GM21423 (cell line): ENCODE data around the gene ANKRD62.

ENCODE experiments used
- ATAC-seq: cut with Tn5 transposase; IDR thresholded peaks from one replicate; pipeline ENCODE4 v1.9.1; 2021; ENCODE audit warnings: mild to moderate bottlenecking, moderate library complexity; ENCODE audit not compliant: unreplicated experiment

Gene ANKRD62

GRCh38 chr18:12093520-12094257 is at the start of gene ANKRD62:
TSS of gene ANKRD62 (plus strand) at chr18:12093843. CDS start at chr18:12094018, 175 bp downstream.
- ATAC-seq = no peak

GRCh38 chr18:12044591-12044990 is 49.1 kb upstream of the ANKRD62 start:
- no peak for ATAC-seq

- ATAC-seq = no peak
Observed at GRCh38 chr18:12046046-12046750, 47.4 kb upstream of the ANKRD62 start.

- no peak for ATAC-seq
Observed at GRCh38 chr18:12046751-12047335, 46.8 kb upstream of the ANKRD62 start.

- ATAC-seq = no peak
Observed at GRCh38 chr18:12048010-12048826, 45.4 kb upstream of the ANKRD62 start.

GRCh38 chr18:12048827-12049175 is 44.8 kb upstream of the ANKRD62 start:
- no peak for ATAC-seq

GRCh38 chr18:12049978-12050811 is 43.4 kb upstream of the ANKRD62 start:
- peak; percentile 80 for ATAC-seq

- ATAC-seq = no peak
Observed at GRCh38 chr18:12052866-12053265, 40.8 kb upstream of the ANKRD62 start.

GRCh38 chr18:12053289-12053688 is 40.4 kb upstream of the ANKRD62 start:
- peak; percentile 40 for ATAC-seq

- no peak for ATAC-seq
Observed at GRCh38 chr18:12056034-12056883, 37.4 kb upstream of the ANKRD62 start.

- ATAC-seq = no peak
Observed at GRCh38 chr18:12056884-12057402, 36.7 kb upstream of the ANKRD62 start.

- no peak for ATAC-seq
Observed at GRCh38 chr18:12057419-12058039, 36.1 kb upstream of the ANKRD62 start.

GRCh38 chr18:12059334-12060181 is 34.1 kb upstream of the ANKRD62 start:
- no peak for ATAC-seq

GRCh38 chr18:12060182-12060870 is 33.3 kb upstream of the ANKRD62 start:
- ATAC-seq = no peak

GRCh38 chr18:12061685-12062084 is 32.0 kb upstream of the ANKRD62 start:
- ATAC-seq = no peak

GRCh38 chr18:12062974-12063373 is 30.7 kb upstream of the ANKRD62 start:
- no peak for ATAC-seq

- no peak for ATAC-seq
Observed at GRCh38 chr18:12064086-12064763, 29.4 kb upstream of the ANKRD62 start.
